ENCODE measurements around the gene SMARCAL1. TPM values are rescaled to one million over a fixed set of nuclear protein-coding genes. Genes with fewer than 3 reads are reported as not detected.

Gene SMARCAL1
- polyA plus RNA-seq, 1 donor, result 18.9 TPM

Other genes with a start within 250 kb of the SMARCAL1 start
- gene MARCHF4, start 40.0 kb upstream of the SMARCAL1 start, polyA plus RNA-seq (ENCODE audit: insufficient read length), result 0.04 TPM
- gene RPL37A, start 86.4 kb downstream of the SMARCAL1 start, polyA plus RNA-seq (ENCODE audit: insufficient read length), result 4,827 TPM
- 149 TPM for gene IGFBP2, start 220.9 kb downstream of the SMARCAL1 start, polyA plus RNA-seq (ENCODE audit: insufficient read length)